ENCODE data around the gene SRPK3.
A peak's percentile ranks its signal among the peaks of the same experiment; 100 is the strongest.

Gene SRPK3

GRCh38 chrX:153783378-153784013, 2.7 kb downstream of the SRPK3 start:
- no peak for TF ChIP-seq POLR2A (IDR thresholded peaks at IDR 0.05; ENCODE audit: extremely low read depth, insufficient read length)
- no peak for TF ChIP-seq CTCF (IDR thresholded peaks at IDR 0.05; ENCODE audit: low read depth, low read length)
- no peak for TF ChIP-seq MAX (IDR thresholded peaks at IDR 0.05; ENCODE audit: low read depth, low read length)
- no peak for TF ChIP-seq MYC (IDR thresholded peaks at IDR 0.05; ENCODE audit: low read depth, low read length)
- H3K4me3 ChIP-seq (ENCODE audit: low read depth, low read length), result no peak overlapping the region
- no peak for DNase-seq (ENCODE audit: low read depth)

- DNase-seq (ENCODE audit: low read depth), result no peak
- TF ChIP-seq MYC (IDR thresholded peaks at IDR 0.05; ENCODE audit: low read depth, low read length) (no peak), POLR2A (IDR thresholded peaks at IDR 0.05; ENCODE audit: extremely low read depth, insufficient read length) (no peak), CTCF (IDR thresholded peaks at IDR 0.05; ENCODE audit: low read depth, low read length) (no peak), MAX (IDR thresholded peaks at IDR 0.05; ENCODE audit: low read depth, low read length) (no peak)
- no peak overlapping the region for H3K4me3 ChIP-seq (ENCODE audit: low read depth, low read length)
Observed at GRCh38 chrX:153784325-153784967, 3.6 kb downstream of the SRPK3 start.

GRCh38 chrX:153786669-153787068, 5.8 kb downstream of the SRPK3 start:
- H3K4me3 ChIP-seq (ENCODE audit: low read depth, low read length), result no peak overlapping the region
- TF ChIP-seq CTCF (IDR thresholded peaks at IDR 0.05; ENCODE audit: low read depth, low read length), result no peak
- no peak for TF ChIP-seq MAX (IDR thresholded peaks at IDR 0.05; ENCODE audit: low read depth, low read length)
- TF ChIP-seq POLR2A (IDR thresholded peaks at IDR 0.05; ENCODE audit: extremely low read depth, insufficient read length), result no peak
- no peak for TF ChIP-seq MYC (IDR thresholded peaks at IDR 0.05; ENCODE audit: low read depth, low read length)
- DNase-seq (ENCODE audit: low read depth), result no peak

- TF ChIP-seq MAX (IDR thresholded peaks at IDR 0.05; ENCODE audit: low read depth, low read length) (no peak), CTCF (IDR thresholded peaks at IDR 0.05; ENCODE audit: low read depth, low read length) (no peak), POLR2A (IDR thresholded peaks at IDR 0.05; ENCODE audit: extremely low read depth, insufficient read length) (no peak), MYC (IDR thresholded peaks at IDR 0.05; ENCODE audit: low read depth, low read length) (no peak)
- no peak overlapping the region for H3K4me3 ChIP-seq (ENCODE audit: low read depth, low read length)
- DNase-seq (ENCODE audit: low read depth), result no peak
Observed at GRCh38 chrX:153789654-153790053, 8.8 kb downstream of the SRPK3 start.

GRCh38 chrX:153791104-153791852, 10.4 kb downstream of the SRPK3 start:
- H3K4me3 ChIP-seq (ENCODE audit: low read depth, low read length), result no peak overlapping the region
- DNase-seq (ENCODE audit: low read depth), result peak; percentile 60
- no peak for TF ChIP-seq CTCF (IDR thresholded peaks at IDR 0.05; ENCODE audit: low read depth, low read length)
- no peak for TF ChIP-seq POLR2A (IDR thresholded peaks at IDR 0.05; ENCODE audit: extremely low read depth, insufficient read length)
- no peak for TF ChIP-seq MYC (IDR thresholded peaks at IDR 0.05; ENCODE audit: low read depth, low read length)
- TF ChIP-seq MAX (IDR thresholded peaks at IDR 0.05; ENCODE audit: low read depth, low read length), result no peak
